ENCODE measurements around the gene CORO6. TPM values are rescaled to one million over a fixed set of nuclear protein-coding genes. Genes with fewer than 3 reads are reported as not detected.

The CORO6 gene
- total and polyA plus RNA-seq, 2 of the 4 experiments (the other 2 are of a cell fraction) = 3.4 to 7.6 TPM

GRCh38 chr17:29575511-29576213 is 47.0 kb downstream of the CORO6 start:
- DNase-seq (no peak), ATAC-seq (ENCODE audit: low read depth) (no peak)
- Histone ChIP-seq H4K5ac (ENCODE audit: low read depth, low read length) (no peak overlapping the region), H3K4me2 (ENCODE audit: low read depth, low read length) (no peak overlapping the region), H3K23ac (ENCODE audit: low read depth, low read length) (no peak overlapping the region), H2AK5ac (ENCODE audit: low read depth, low read length) (no peak overlapping the region), H3K56ac (ENCODE audit: extremely low read depth, insufficient read depth, low read length) (no peak overlapping the region), H2AFZ (replicated peaks; ENCODE audit: low read length, poor library complexity) (peak overlapping the region; percentile 44), H4K8ac (ENCODE audit: low read depth in 2 of 2, low read length in 2 of 2) (no peak overlapping the region), H3K79me1 (ENCODE audit: low read depth in 1 of 2, low read length in 2 of 2) (peaks cover 0 to 38% of the 10 kb centered on the region in 2 experiments), H2BK15ac (ENCODE audit: low read depth, low read length) (no peak overlapping the region), H2BK5ac (ENCODE audit: low read depth, low read length, poor library complexity, severe bottlenecking) (no peak overlapping the region), H3K4me3 (ENCODE audit: insufficient read depth, low read depth, low read length) (no peak overlapping the region), H3K4me1 (ENCODE audit: control insufficient read depth, insufficient read depth, low read length) (peaks cover 8% of the 10 kb centered on the region; the same call in 1 of the 2 replicates), H3K27me3 (ENCODE audit: control insufficient read depth, insufficient read depth, low read length) (no peaks in the 10 kb centered on the region), H2AK9ac (replicated peaks; ENCODE audit: low read depth, low read length, poor library complexity) (no peak overlapping the region), H2BK20ac (ENCODE audit: low read depth, low read length) (no peak overlapping the region), H3K4ac (ENCODE audit: low read depth, low read length) (no peak overlapping the region), H3K9me1 (ENCODE audit: insufficient read depth, low read length) (no peaks in the 10 kb centered on the region; the same call in 1 of the 2 replicates), H3K36me3 (ENCODE audit: control insufficient read depth, insufficient read depth, low read length) (peaks cover 61% of the 10 kb centered on the region), H2BK120ac (ENCODE audit: low read depth, low read length) (no peak overlapping the region), H3K9ac (ENCODE audit: low read depth, low read length) (no peak overlapping the region), H3K18ac (ENCODE audit: low read depth, low read length) (no peak overlapping the region), H4K91ac (ENCODE audit: insufficient read depth, low read depth, low read length) (no peak overlapping the region), H4K20me1 (ENCODE audit: insufficient read depth, low read length) (peaks cover 7% of the 10 kb centered on the region), H3K27ac (ENCODE audit: insufficient read depth, low read length) (no peak overlapping the region), H3K14ac (replicated peaks; ENCODE audit: low read depth, low read length) (no peak overlapping the region), H3K9me3 (ENCODE audit: control insufficient read depth, insufficient read depth, low read length) (no peaks in the 10 kb centered on the region)
- ChIA-PET CTCF (no interaction called here), POLR2A (ENCODE audit: unreplicated experiment) (no interaction called here)
- no TSS peak for BruUV-seq (replicated peaks)
- 92% methylated on average over 8 of the region's 28 CpGs; no CpG with 5 or more reads in 1 of the 2 experiments for WGBS, 2 experiments (ENCODE audit: extremely low coverage in 2 of 2, insufficient read length in 1 of 2)
- dilution Hi-C loops (cut with HindIII; ENCODE audit: low sequenced_read_pairs, unreplicated experiment) = no loop called here
- intact Hi-C loops (cut with micrococcal nuclease) = no loop called here
- in situ Hi-C loops (cut with MboI; ENCODE audit: low sequenced_read_pairs) = no loop called here
- TF ChIP-seq ELK1 (IDR thresholded peaks at IDR 0.05; ENCODE audit: borderline replicate concordance, low read depth, low read length) (no peak), CTCF (conservative IDR thresholded peaks at IDR 0.05; ENCODE audit: low read depth, low read length) (no peak), FOS (IDR thresholded peaks at IDR 0.05; ENCODE audit: low read depth, low read length) (no peak), USF2 (IDR thresholded peaks at IDR 0.05; ENCODE audit: low read depth, low read length) (no peak), MAZ (IDR thresholded peaks at IDR 0.05; ENCODE audit: borderline replicate concordance, low read depth, low read length) (no peak), RFX5 (IDR thresholded peaks at IDR 0.05; ENCODE audit: low read depth, low read length) (no peak), MXI1 (IDR thresholded peaks at IDR 0.05; ENCODE audit: borderline replicate concordance, low read depth, low read length) (no peak), MAFK (IDR thresholded peaks at IDR 0.05; ENCODE audit: low read depth, low read length) (no peak), RAD21 (IDR thresholded peaks at IDR 0.05; ENCODE audit: low read length) (no peak), NFE2L2 (IDR thresholded peaks at IDR 0.05; ENCODE audit: low read depth, low read length) (no peak), RCOR1 (IDR thresholded peaks at IDR 0.05; ENCODE audit: insufficient replicate concordance, low read length) (no peak), SMC3 (IDR thresholded peaks at IDR 0.05; ENCODE audit: low read depth, low read length) (no peak)
